NCI-H345 (cell line): ENCODE measurements around the gene RXFP4.
"Not testable (repeated sequence)": the region's sequence is repeated elsewhere in the genome, so short reads cannot be mapped to it uniquely, and the experiment has no call there.

Source experiments
- DNase-seq: peaks from one replicate; lab custom pipeline; 2025; lab: John Stamatoyannopoulos, UW

Gene RXFP4

GRCh38 chr1:155940993-155941844 lies at the start of gene RXFP4:
RXFP4 (plus strand) TSS chr1:155941638; CDS start chr1:155941710, 72 bp downstream.
- no peak for DNase-seq

- DNase-seq = no peak
Observed at GRCh38 chr1:155892796-155893195, 48.6 kb upstream of the RXFP4 start.

- DNase-seq = no peak
Observed at GRCh38 chr1:155893389-155894142, 47.9 kb upstream of the RXFP4 start.

GRCh38 chr1:155895617-155896016 lies 45.8 kb upstream of the RXFP4 start:
- not testable (repeated sequence) for DNase-seq

- DNase-seq = not testable (repeated sequence)
Observed at GRCh38 chr1:155896476-155896875, 45.0 kb upstream of the RXFP4 start.

GRCh38 chr1:155897746-155898145 lies 43.7 kb upstream of the RXFP4 start:
- DNase-seq = no peak

GRCh38 chr1:155898888-155899287 lies 42.5 kb upstream of the RXFP4 start:
- DNase-seq = no peak

GRCh38 chr1:155899683-155900082 lies 41.8 kb upstream of the RXFP4 start:
- DNase-seq = no peak

GRCh38 chr1:155900161-155900560 lies 41.3 kb upstream of the RXFP4 start:
- DNase-seq = no peak

GRCh38 chr1:155904261-155904660 lies 37.2 kb upstream of the RXFP4 start:
- no peak for DNase-seq

- DNase-seq = no peak
Observed at GRCh38 chr1:155909894-155910293, 31.5 kb upstream of the RXFP4 start.

- DNase-seq = peak; percentile 78
Observed at GRCh38 chr1:155910621-155911121, 30.8 kb upstream of the RXFP4 start.

- peak; percentile 99 for DNase-seq
Observed at GRCh38 chr1:155911156-155912055, 30.0 kb upstream of the RXFP4 start, which contains the start of gene RIT1. RIT1 (minus strand) TSS chr1:155911349; CDS start chr1:155910761, 588 bp downstream.

- DNase-seq = no peak
Observed at GRCh38 chr1:155912056-155912536, 29.3 kb upstream of the RXFP4 start.

- no peak for DNase-seq
Observed at GRCh38 chr1:155913969-155914757, 27.3 kb upstream of the RXFP4 start.

- no peak for DNase-seq
Observed at GRCh38 chr1:155918660-155919059, 22.8 kb upstream of the RXFP4 start.

GRCh38 chr1:155919801-155920200 lies 21.6 kb upstream of the RXFP4 start:
- no peak for DNase-seq

- DNase-seq = no peak
Observed at GRCh38 chr1:155920717-155921116, 20.7 kb upstream of the RXFP4 start.

GRCh38 chr1:155925506-155925905 lies 15.9 kb upstream of the RXFP4 start:
- no peak for DNase-seq

GRCh38 chr1:155929057-155929456 lies 12.4 kb upstream of the RXFP4 start:
- DNase-seq = no peak

- DNase-seq = not testable (repeated sequence)
Observed at GRCh38 chr1:155930725-155931124, 10.7 kb upstream of the RXFP4 start.
